NK-92 (cell line): ENCODE data around the gene ISG15.

Experiments used
- DNase-seq: peaks from one replicate; lab custom pipeline; 2025; ENCODE audit not compliant: unreplicated experiment; lab: John Stamatoyannopoulos, UW

ISG15 gene

DNA sequence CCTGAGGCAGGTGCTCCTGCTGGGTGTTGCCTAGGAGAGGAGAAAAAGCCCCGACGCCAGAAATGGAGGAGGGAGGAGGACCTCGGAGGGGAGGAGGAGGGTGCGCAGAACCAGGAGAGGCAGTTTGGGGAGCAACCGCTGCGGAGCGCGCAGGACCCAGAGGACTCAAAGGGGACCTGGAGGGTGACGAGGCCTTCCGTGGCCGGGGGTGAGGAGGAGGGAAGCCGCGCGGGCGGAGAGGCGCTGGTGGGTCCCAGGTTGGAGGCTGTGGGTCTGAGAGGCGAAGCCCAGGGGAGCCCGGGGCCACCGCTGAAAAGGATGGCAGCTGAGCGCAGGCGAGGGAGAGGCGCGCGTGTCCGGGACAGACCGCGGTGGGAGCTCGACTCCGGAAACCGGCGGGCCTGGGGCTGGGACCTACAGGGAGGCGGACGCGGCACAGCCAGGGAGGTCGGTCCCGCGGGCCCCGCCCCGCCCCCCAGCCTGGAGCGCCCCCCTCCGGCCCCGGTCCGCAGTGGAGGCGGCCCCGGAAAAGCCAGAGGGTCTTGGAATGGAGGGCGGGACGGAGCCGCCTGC lies 45.7 kb downstream of the ISG15 start:
- no peak for DNase-seq

- no peak for DNase-seq
These were observed 46.4 kb downstream of the ISG15 start for GRCh38 chr1:1059494-1060280.

DNA sequence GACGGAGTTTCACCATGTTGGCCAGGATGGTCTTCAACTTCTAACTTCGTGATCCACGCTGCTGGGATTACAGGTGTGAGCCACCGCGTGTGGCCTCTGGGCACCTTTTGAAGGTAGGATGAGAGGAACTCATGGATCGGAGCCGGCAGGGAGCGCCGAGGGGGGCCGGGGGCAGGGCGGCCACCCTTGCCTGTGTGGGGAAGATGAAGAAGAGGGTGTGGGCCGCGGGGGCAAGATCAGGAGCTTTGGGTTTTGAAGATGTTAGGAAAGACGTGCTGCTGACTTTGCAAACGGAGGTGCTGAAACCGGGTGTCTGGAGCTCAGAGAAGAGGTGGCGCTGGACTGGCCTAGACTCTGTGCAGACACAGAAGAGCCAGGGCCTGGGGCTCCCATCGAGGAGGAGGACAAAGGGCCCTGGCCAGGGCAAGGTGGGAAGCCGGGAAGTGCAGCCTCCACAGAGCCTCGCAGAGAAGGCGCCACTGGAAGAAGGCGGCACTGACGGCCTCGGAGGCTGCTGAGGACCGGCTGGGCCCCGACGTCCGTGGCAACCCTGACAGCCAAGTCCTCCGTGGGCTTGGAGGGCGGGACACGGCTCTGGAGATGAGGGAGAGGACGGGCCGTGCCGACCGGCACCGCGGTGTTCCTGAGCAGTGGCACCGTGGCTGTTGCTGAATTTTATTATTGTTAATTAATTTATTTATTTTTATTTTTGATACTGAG lies 47.1 kb downstream of the ISG15 start:
- no peak for DNase-seq

GRCh38 chr1:1061682-1062345 lies 48.5 kb downstream of the ISG15 start:
- DNase-seq, result no peak

DNA sequence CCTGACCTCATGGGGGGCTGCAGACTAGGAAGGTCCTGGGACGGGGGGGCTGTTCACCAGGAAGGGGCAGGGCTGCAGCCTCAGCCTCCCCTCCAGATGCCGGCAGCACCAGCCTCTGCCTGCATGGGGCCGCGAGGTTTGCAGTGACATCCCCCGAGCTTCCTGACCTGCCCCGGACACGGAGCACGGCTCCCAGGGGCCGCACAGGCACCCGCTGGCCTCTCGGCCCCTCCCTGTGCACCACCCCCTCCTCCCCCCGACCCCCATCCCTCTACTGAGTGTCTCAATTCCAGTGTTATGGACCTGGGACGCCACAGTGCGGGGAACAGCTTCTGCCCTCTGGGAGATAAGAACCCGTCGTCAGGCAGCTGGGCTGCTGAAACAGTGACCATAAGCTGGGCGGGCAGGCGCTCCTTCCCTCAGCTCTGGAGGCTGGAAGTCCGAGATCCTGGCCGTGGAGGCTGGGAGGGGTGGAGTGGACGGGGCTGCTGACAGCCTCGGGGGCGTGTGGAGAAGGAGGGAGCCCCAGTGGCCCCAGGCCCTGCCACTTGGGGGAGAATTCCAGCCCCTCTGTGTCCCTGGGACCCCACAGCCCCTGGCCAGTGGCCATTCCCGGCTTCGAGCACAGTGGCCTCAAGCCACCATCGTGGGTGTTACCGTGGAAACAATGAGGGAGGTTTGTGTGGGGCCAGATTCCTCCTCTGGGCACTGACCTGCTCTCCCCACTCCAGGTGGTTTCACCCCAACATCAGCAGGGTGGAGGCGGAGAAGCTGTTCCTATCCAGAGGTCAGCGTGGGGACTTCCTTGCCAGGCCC lies 49.3 kb downstream of the ISG15 start:
- no peak for DNase-seq

GRCh38 chr1:1063261-1063944 lies 50.1 kb downstream of the ISG15 start:
- DNase-seq, result no peak
